Middle frontal gyrus (tissue), 1 donor: ENCODE measurements around the gene TOLLIP.
"Not testable (repeated sequence)": the region's sequence is repeated elsewhere in the genome, so short reads cannot be mapped to it uniquely, and the experiment has no call there.

ENCODE experiments used
- DNase-seq: peaks from one replicate; pipeline ENCODE4 v3.0.0-alpha.2; 2015; ENCODE audit warnings: low spot score; ENCODE audit errors: extremely low spot score

Gene TOLLIP

GRCh38 chr11:1266976-1267375 lies 42.5 kb downstream of the TOLLIP start:
- not testable (repeated sequence) for DNase-seq

- not testable (repeated sequence) for DNase-seq
Measured at GRCh38 chr11:1265480-1265879, 44.0 kb downstream of the TOLLIP start.

- not testable (repeated sequence) for DNase-seq
Measured at GRCh38 chr11:1264444-1264843, 45.0 kb downstream of the TOLLIP start.

DNA sequence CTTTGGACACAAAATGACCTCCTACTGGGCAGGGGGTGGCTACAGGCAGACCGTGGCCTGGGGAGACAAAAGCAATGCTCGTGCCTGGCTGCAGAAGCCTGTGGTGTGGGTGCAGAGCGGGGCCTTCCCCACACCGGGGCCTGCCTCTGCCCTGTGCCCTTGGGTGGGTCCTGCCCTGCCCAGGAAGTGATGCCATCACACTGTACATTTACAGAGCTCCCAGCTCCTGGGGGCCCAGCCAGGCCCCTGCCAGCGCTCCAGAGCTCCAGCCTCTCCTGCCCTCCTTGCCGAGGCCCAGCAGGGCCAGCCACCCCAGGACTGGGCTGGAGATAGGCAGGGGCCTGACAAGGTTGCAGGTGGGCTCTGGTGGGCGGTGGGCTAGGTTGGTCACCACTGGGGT lies 46.4 kb downstream of the TOLLIP start:
- DNase-seq, result no peak

GRCh38 chr11:1262172-1263006 lies 47.0 kb downstream of the TOLLIP start:
- DNase-seq, result peak; percentile 85

DNA sequence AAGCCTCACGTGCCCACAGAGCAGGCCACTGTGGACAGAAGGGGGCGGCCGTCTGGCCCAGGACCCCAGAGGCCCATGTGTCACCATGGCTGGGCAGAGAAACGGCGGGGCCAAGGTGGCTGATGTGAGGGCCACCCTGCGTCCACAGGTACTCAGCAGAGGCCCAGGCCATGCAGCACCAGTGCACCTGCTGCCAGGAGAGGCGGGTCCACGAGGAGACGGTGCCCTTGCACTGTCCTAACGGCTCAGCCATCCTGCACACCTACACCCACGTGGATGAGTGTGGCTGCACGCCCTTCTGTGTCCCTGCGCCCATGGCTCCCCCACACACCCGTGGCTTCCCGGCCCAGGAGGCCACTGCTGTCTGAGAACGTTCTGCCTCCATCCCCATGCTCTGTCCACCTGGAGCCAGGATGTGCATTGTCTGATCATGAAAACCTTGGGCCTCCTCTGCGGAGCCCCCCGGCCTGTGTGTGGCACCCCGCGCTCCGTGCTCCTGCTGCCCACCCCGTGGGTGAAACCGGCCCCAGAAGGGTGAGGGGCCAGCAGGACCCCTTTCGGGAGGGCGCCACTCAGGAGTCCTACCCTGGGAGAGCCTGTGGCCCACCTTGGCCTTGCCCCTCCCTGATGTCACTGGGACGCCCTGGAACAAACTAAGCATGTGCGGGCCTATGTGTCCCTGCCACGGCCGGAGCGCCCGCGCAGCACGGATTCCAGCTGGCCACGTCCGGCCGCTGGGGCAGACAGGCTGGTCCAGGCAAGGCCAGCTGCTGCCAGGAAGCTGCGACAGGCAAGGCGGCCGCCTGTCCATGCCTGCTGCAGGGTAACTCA lies 48.0 kb downstream of the TOLLIP start:
- DNase-seq, result no peak

GRCh38 chr11:1260620-1261019 lies 48.8 kb downstream of the TOLLIP start:
- DNase-seq, result no peak

- no peak for DNase-seq
Measured at GRCh38 chr11:1260023-1260501, 49.4 kb downstream of the TOLLIP start.

GRCh38 chr11:1259561-1259960 lies 49.9 kb downstream of the TOLLIP start:
- DNase-seq, result no peak

- DNase-seq, result no peak
Measured at GRCh38 chr11:1259076-1259461, 50.4 kb downstream of the TOLLIP start.

GRCh38 chr11:1258401-1259075 lies 50.9 kb downstream of the TOLLIP start:
- no peak for DNase-seq

DNA sequence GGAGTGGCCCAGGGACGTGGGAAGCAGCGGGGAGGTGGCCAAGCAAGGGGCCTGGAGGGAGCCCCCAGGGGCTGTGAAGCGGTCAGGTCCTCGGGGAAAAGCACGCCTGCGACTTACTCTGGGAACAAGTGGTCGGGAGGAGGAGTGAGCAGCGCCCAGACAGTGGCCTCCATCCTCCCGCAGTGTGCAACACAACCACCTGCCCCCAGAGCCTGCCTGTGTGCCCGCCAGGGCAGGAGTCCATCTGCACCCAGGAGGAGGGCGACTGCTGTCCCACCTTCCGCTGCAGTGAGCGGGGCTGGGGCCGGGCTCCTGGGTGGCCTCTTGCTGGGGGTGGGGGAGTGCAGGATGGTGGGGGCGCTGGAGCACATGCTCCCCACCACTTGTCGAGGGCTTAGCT lies 51.5 kb downstream of the TOLLIP start:
- no peak for DNase-seq

GRCh38 chr11:1257366-1257765 lies 52.1 kb downstream of the TOLLIP start:
- DNase-seq, result no peak

GRCh38 chr11:1256257-1257045 lies 53.0 kb downstream of the TOLLIP start:
- no peak for DNase-seq

DNA sequence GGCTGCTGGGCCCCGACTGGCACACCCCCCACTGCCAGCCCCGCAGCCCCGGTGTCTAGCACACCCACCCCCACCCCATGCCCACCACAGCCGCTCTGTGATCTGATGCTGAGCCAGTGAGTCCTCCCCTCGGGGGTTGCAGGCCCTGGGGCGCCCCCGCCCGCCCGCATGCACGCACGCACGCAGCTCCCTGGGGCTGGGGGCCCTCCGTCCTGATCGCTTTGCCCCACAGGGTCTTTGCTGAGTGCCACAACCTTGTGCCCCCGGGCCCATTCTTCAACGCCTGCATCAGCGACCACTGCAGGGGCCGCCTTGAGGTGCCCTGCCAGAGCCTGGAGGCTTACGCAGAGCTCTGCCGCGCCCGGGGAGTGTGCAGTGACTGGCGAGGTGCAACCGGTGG lies 54.3 kb downstream of the TOLLIP start:
- no peak for DNase-seq

- DNase-seq, result no peak
Measured at GRCh38 chr11:1254733-1255132, 54.7 kb downstream of the TOLLIP start.

- no peak for DNase-seq
Measured at GRCh38 chr11:1254086-1254648, 55.3 kb downstream of the TOLLIP start.

DNA sequence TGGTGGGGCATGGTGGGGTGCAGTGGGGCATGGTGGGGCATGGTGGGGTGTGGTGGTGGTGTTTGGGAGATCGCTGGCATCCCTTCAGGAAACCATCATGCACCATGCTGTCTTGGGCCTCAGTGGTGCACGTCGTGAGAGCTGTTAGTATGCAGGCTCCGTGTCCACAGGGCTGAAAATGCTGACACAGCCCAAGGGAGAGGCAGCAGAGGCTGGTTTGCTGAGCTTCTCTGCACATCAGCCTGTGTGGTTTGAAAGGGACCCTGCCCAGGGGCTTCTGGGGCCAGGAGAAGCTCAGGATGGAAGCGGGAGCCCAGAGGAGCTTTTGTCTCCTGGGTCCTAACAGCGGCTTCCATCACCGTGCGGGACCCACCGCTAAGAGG lies 56.3 kb downstream of the TOLLIP start:
- DNase-seq, result no peak

DNA sequence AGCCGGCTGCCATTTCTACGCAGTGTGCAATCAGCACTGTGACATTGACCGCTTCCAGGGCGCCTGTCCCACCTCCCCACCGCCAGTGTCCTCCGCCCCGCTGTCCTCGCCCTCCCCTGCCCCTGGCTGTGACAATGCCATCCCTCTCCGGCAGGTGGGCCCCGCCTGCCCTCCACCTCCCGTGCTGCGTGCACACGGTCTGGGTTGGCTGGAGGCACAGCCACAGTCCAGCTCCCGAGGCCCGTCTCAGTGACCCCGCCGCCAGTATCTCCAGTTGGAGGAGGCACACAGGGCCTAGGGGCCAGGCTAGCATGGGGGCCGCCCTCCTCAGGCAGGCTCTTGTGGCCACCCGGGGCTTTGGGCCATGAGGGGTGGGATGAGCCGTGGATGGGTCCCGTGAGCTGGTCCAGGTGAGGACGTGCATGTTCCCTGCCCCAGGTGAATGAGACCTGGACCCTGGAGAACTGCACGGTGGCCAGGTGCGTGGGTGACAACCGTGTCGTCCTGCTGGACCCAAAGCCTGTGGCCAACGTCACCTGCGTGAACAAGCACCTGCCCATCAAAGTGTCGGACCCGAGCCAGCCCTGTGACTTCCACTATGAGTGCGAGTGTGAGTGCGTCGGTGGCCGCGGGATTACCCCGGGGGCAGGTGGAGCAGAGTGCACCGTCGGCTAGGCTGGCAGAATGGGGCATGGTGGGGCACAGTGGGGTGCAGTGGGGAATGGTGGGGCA lies 56.9 kb downstream of the TOLLIP start:
- no peak for DNase-seq

DNA sequence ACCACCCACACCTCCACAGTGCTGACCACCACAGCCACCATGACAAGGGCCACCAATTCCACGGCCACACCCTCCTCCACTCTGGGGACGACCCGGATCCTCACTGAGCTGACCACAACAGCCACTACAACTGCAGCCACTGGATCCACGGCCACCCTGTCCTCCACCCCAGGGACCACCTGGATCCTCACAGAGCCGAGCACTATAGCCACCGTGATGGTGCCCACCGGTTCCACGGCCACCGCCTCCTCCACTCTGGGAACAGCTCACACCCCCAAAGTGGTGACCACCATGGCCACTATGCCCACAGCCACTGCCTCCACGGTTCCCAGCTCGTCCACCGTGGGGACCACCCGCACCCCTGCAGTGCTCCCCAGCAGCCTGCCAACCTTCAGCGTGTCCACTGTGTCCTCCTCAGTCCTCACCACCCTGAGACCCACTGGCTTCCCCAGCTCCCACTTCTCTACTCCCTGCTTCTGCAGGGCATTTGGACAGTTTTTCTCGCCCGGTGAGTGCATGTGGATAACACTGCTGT lies 58.1 kb downstream of the TOLLIP start:
- no peak for DNase-seq
